ENCODE measurements around the gene OR8K1.

OR8K1 gene

DNA sequence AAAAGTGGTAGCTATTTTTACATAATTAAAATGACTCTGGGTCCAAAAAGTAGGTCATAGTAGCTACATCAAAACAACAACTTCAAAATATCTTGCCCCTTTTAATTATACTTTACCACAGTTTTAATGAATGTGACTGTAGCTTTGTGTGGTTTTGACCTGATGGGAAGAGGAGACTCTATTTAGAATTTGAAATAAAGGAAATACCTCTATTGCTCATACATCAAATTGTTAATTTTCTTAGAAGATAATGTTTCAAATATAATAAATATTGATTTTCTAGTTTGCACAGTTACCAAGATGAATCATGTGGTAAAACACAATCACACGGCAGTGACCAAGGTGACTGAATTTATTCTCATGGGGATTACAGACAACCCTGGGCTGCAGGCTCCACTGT lies at the start of gene OR8K1:
TSS of gene OR8K1 (plus strand) at position 301 of the 400 bp plus-strand sequence. CDS start at position 301, 0 bp downstream.
- DNase-seq, result no peak

DNA sequence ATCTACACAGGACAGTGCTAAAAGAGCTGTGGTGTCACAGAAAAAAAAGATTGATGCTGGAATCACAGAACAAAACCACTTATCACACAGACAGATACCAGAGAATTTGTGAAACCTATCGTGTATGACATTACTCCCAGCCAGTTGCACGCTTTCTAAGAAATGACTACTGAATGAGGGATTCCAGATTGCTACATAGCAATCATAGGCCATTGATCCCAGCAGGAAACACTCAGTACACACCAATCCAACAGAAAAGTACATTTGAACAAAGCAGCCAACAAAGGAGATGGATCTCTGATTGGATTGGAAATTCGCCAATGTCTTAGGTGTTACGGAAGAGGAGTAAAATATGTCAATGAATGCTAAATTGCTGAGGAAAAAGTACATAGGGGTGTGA lies 48.9 kb upstream of the OR8K1 start:
- no peak for DNase-seq

DNA sequence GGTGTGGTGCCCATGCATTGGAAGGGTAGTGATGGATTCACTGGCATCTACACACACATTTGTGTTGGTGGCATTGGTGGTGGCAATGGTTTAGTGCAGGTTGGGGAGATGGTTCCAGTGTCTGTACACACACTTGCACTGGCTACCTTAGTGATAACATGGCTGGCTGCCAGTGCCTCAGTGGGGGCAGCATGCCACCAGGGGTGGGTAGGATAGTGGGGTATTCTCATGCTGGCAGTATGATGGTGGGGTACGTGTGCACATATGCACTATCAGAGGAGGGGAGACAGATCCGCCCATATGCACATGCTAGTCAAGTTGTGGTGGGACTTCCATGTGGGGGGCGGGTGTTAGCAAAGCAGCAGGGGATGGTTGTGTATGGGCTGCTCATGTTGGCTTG lies 38.0 kb upstream of the OR8K1 start:
- no peak for DNase-seq

DNA sequence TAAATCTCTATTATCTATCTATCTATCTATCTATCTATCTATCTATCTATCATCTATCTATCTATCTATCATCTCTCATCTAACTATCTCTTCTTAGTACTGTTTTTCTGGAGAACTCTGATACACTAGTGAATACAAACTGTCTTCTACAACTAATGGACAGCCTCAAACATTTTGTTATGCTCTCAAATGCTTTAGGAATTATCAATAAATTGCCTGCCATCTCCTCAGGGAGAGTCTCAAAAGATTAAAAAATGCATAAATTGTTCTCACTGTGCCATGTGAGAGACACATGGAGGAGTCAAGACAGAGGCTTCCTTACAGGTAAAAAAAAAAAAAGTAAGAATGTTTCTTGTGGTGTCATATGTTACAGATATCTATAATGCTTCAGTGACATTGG lies 31.0 kb upstream of the OR8K1 start, which contains the start of gene OR8K3:
TSS of gene OR8K3 (plus strand) at position 301 of the 400 bp plus-strand sequence. CDS start 3,163 bp downstream, outside the sequence.
- no peak for DNase-seq

DNA sequence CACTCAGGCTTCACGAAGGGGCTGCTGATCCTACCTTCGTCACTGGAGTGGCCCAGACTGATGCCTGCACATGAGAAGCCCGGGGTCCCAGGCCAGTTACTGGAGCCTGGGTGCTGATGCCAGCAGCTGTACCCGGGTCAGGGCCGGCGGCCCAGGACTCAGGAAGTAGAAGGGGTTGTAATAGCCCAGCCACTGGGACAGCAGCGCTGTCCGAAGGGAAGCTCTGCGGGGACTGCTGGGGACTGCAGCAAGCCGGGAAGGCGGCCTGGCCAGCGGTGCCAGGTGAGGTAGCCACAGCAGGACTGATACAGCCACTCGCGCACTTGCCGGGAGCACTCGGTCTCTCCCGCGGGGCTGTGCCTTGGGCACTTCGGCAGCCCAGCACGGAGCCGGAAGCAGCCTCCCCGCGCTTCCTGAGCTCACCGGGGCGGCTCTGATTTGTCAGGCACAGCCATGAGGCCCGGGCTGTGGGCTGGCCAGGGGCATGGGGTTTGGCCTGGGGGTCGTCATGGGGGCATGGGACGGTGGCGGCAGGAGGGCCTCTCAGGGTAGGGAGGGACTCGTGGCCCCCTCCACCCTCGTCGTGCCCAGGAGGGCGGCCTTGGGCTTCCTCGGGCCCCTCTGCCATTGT lies 13.9 kb upstream of the OR8K1 start:
- no peak for DNase-seq

DNA sequence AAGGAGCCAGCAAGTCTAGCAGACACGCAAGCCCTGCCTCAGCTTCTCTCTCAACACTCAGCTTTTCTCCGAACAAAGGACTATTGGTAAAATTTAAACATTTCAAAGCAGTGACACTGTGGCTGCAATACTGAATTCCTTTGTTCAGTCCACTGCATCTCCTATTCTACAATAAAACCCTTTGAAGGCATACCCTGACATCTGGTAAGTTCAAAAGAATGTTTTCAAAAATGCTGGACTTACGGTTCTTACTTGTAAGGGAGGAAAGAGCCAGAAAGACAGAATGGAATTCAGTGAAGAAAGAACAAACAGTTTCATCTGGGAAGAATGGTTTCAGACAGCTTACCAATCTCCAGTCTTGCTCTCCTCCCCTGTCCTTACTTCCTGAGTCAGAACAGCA lies 12.7 kb upstream of the OR8K1 start:
- no peak for DNase-seq

DNA sequence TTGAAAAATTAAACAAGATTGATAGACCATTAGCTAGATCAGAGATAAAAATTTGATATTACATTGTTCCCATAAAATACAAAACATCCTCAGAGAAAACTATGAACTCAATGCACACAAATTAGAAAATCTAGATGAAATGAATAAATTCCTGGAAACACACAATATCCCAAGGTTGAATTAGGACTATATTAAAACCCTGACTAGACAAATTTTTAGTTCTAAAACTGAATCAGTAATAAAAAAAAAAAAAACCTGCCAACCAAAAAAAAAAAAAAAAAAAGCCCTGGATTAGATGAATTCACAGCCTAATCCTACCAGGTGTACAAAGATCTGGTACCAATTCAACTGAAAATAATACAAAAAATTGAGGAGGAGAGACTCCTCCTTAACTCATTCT lies 5.5 kb upstream of the OR8K1 start:
- DNase-seq, result no peak

DNA sequence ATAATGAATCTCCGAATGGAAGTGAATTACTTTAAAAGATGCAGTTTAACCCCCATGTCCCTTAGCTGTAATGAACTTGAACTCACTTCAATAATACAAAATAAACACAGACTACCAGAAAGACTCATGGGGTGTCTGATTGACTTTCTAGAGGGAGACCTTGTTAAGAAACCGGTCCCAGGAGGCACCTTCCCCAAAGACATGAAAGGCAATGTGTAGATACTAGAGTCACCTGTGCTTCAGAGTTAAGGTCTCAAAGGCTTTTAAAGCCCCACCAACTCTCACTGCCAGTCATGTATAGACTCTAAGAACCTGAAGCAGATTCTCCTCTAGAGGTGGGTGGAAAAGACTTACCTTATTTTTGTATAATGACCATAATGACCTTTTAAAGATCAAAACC lies 8.2 kb downstream of the OR8K1 start, which contains the start of gene OR8J1:
TSS of gene OR8J1 (plus strand) at position 301 of the 400 bp plus-strand sequence. CDS start 5,956 bp downstream, outside the sequence.
- DNase-seq, result no peak

DNA sequence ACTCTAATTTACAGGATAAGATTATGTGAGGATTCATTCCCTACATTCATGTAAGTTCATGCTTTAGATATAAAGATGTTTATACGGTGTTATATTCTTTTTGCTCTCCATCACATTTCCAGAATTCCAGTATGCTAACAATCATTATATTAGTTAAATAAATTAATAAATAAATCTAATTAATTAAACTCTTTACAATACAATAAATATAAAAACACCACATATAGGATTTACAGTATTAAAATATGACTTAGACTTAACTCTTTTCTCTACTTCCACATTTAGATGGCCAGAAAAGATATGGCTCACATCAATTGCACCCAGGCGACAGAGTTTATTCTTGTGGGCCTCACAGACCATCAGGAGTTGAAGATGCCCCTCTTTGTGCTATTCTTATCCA lies 29.5 kb downstream of the OR8K1 start, which contains the start of gene OR8U1:
TSS of gene OR8U1 (plus strand) at position 301 of the 400 bp plus-strand sequence. CDS start at position 301, 0 bp downstream.
- no peak for DNase-seq

DNA sequence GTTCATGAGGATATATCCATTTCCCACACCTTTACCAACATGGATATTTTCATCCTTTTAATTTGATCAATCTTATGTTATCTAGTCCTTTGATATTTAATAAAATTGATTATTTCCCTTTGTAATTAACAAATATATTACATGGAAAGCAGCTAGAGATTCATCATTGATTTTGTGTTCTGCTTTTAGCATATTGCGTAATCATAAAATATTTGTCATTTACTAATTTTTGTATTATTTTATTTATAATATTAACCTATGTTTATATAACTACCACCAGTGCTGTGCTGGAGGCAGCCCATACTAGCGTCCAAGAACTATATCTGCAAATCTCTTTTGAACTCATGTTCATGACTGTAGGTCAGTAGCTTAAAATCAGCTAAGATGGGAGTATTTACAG lies 34.3 kb downstream of the OR8K1 start:
- no peak for DNase-seq

DNA sequence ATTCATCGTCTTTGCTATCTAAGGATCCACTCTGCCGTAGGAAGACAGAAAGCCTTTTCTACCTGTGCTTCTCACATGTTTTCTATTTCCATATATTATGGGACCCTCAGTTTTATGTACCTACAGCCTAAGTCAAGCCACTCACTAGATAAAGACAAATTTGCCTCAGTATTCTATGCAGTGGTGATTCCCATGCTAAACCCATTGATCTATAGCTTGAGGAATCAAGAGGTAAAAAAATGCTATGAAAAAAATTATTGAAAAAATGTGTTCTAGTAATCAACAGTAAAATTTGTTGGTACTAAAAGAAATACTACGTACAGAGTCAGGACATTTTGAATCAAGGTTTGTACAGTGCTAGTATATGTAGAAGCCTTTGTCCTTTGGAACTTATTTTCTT lies 48.5 kb downstream of the OR8K1 start:
- no peak for DNase-seq

DNA sequence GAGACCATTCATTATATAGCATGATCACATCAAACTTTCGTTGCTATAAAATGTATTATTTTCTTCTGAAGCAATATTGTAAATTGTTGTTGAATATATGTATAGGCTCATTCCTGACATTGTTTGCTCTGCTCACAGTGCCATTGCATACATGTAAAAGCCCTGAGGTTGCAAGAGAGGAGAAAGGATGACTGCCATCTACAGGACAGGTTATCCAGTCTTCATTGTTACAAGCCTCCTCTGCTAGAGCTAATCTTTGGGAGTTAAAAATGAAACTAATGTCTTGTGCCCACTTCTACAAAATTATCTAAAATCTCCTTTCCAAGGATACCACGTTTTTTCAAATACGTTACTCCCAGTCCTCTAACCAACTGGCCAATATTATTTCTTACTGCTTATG lies 50.2 kb downstream of the OR8K1 start:
- no peak for DNase-seq
